Panc1 (cell line): ENCODE results near the gene LRCH1. TPM values are rescaled to one million over a fixed set of nuclear protein-coding genes. Genes with fewer than 3 reads are reported as not detected.

Experiments used
- ATAC-seq: fragments of 200-7000 bp; cut with Tn5 transposase; 2 replicates; pipeline ENCODE4 v1.9.1; 2020; ENCODE audit warnings: mild to moderate bottlenecking, moderate library complexity
- BruUV-seq: library from RNA; stranded (reverse); fragments of 400-500 nt; replicated peaks from 2 replicates; lab custom pipeline; 2021; lab: Mats Ljungman, UMichigan
- CTCF ChIA-PET: fragments of 300-600 bp; sonication (Branson Sonifier 250); formaldehyde crosslinking; loops from one replicate; lab custom pipeline; 2022; ENCODE audit warnings: antibody characterized with exemption; lab: Charles Lee
- POLR2A ChIA-PET: fragments of 300-600 bp; sonication (Branson Sonifier 250); formaldehyde crosslinking; loops from one replicate; lab custom pipeline; 2022; ENCODE audit warnings: antibody characterized with exemption; lab: Charles Lee
- DNase-seq: peaks from one replicate; pipeline ENCODE4 v3.0.0-alpha.2; 2010; ENCODE audit warnings: low read depth, low spot score
- H3K27ac ChIP-seq: 2 replicates; pipeline ENCODE4 v1.5.1; 2011; ENCODE audit warnings: mild to moderate bottlenecking, low read length, inconsistent platforms
- H3K27me3 ChIP-seq: fragments of 200-500 bp; sonication (Bioruptor generic); 2 replicates; pipeline ENCODE4 v1.6.0; 2014; ENCODE audit warnings: low read length, inconsistent platforms; ENCODE audit not compliant: control insufficient read depth, insufficient read depth
- H3K36me3 ChIP-seq: fragments of 200-500 bp; sonication (Bioruptor generic); 2 replicates; pipeline ENCODE4 v1.5.1; 2014; ENCODE audit warnings: inconsistent platforms, mild to moderate bottlenecking, low read length, moderate library complexity; ENCODE audit not compliant: control insufficient read depth, insufficient read depth
- H3K4me1 ChIP-seq: 2 replicates; pipeline ENCODE4 v1.5.1; 2011; ENCODE audit warnings: inconsistent platforms, mild to moderate bottlenecking, low read length, moderate library complexity; ENCODE audit not compliant: control insufficient read depth, insufficient read depth
- H3K4me3 ChIP-seq, 2 experiments: 2 replicates each; pipeline ENCODE4 v1.5.1; 2011 to 2012; ENCODE audit warnings: low read depth in 2 of 2, low read length in 2 of 2, mild to moderate bottlenecking in 2 of 2, inconsistent platforms in 1 of 2, moderate library complexity in 1 of 2
- H3K9me3 ChIP-seq: fragments of 200-500 bp; sonication (Bioruptor generic); 2 replicates; pipeline ENCODE4 v1.5.1; 2014; ENCODE audit warnings: low read depth, mild to moderate bottlenecking, inconsistent platforms, low read length, moderate library complexity; ENCODE audit not compliant: control insufficient read depth, insufficient read depth
- CTCF ChIP-seq: fragments of 450-650 bp; IDR thresholded peaks from 2 replicates; pipeline ENCODE4 v1.5.1; 2017; ENCODE audit warnings: mild to moderate bottlenecking
- POLR2AphosphoS5 ChIP-seq: IDR thresholded peaks from 2 replicates; pipeline ENCODE4 v1.6.1; 2012; ENCODE audit warnings: mild to moderate bottlenecking, low read depth, low read length, moderate library complexity
- REST ChIP-seq, 2 experiments: IDR thresholded peaks; 2 replicates each; pipeline ENCODE4 v1.6.1; 2011 to 2012; ENCODE audit warnings: low read depth in 2 of 2, control low read depth in 1 of 2, low read length in 1 of 2, mild to moderate bottlenecking in 1 of 2, moderate library complexity in 1 of 2; ENCODE audit not compliant: insufficient read depth in 1 of 2
- SIN3A ChIP-seq: IDR thresholded peaks from 2 replicates; pipeline ENCODE4 v1.6.1; 2012; ENCODE audit warnings: low read depth, mild to moderate bottlenecking, low read length, moderate library complexity, borderline replicate concordance; ENCODE audit not compliant: insufficient read depth
- TCF7L2 ChIP-seq: IDR thresholded peaks from 2 replicates; pipeline ENCODE4 v1.6.1; 2011; ENCODE audit warnings: mild to moderate bottlenecking, low read depth, low read length, inconsistent platforms
- in situ Hi-C: cut with HindIII; loops from 2 replicates; pipeline ENCODE4 v1.10.0; 2016; ENCODE audit warnings: low sequenced_read_pairs, low pct_unique_long_range_greater_than_20kb
- intact Hi-C: fragments of 100-400 bp; cut with micrococcal nuclease; formaldehyde crosslinking; loops from one replicate; pipeline ENCODE4 v1.10.0; 2022; ENCODE audit not compliant: unreplicated experiment
- total RNA-seq: library from RNA; stranded (reverse); gene quantifications from one replicate; pipeline ENCODE4 v1.2.1, GENCODE V29; 2021; ENCODE audit not compliant: unreplicated experiment

LRCH1 gene
- total RNA-seq, 1 experiment from 2014 or later: 7.9 TPM

GRCh38 chr13:46771693-46772092, 218.7 kb downstream of the LRCH1 start:
- DNase-seq (no peak), ATAC-seq (no peak)
- no peaks in the 10 kb centered on the region for H3K9me3 ChIP-seq
- no peaks in the 10 kb centered on the region for H3K27me3 ChIP-seq
- no peak overlapping the region for H3K27ac ChIP-seq
- TF ChIP-seq CTCF (no peak), SIN3A (no peak), TCF7L2 (no peak), REST (IDR thresholded peaks at IDR 0.05; ENCODE audit: insufficient read depth in 1 of 2, low read depth in 2 of 2, low read length in 1 of 2) (no peak), POLR2AphosphoS5 (no peak)
- H3K4me3 ChIP-seq: no peak overlapping the region
- ChIA-PET POLR2A (no interaction called here), CTCF (no interaction called here)
- in situ Hi-C loops: no loop called here
- intact Hi-C loops: no loop called here
- no TSS peak for BruUV-seq
- H3K4me1 ChIP-seq: no peaks in the 10 kb centered on the region
- peaks cover 17% of the 10 kb centered on the region for H3K36me3 ChIP-seq

GRCh38 chr13:46773541-46773940, 220.6 kb downstream of the LRCH1 start:
- CTCF ChIA-PET: no interaction called here
- DNase-seq: no peak
- intact Hi-C loops (no loop called here), in situ Hi-C loops (no loop called here)
- BruUV-seq: no TSS peak
- H3K4me3 ChIP-seq: no peak overlapping the region
- H3K9me3 ChIP-seq: no peaks in the 10 kb centered on the region
- H3K27me3 ChIP-seq: no peaks in the 10 kb centered on the region
- H3K27ac ChIP-seq: no peak overlapping the region
- POLR2A ChIA-PET: no interaction called here
- no peak for ATAC-seq
- H3K36me3 ChIP-seq: peaks cover 27% of the 10 kb centered on the region
- H3K4me1 ChIP-seq: no peaks in the 10 kb centered on the region
- TF ChIP-seq POLR2AphosphoS5 (no peak), TCF7L2 (no peak), SIN3A (no peak), CTCF (no peak), REST (IDR thresholded peaks at IDR 0.05; ENCODE audit: insufficient read depth in 1 of 2, low read depth in 2 of 2, low read length in 1 of 2) (no peak)
